Urothelium cell line (cell line): ENCODE measurements around the gene DNAJC5G.

Experiments used
- DNase-seq: peaks from one replicate; pipeline ENCODE4 v3.0.0; 2011; ENCODE audit warnings: low spot score, mixed read lengths
- FAIRE-seq: peaks from 2 replicates; lab custom pipeline; 2011; peaks lifted over from hg19 to GRCh38; lab: Jason Lieb, UNC

The DNAJC5G gene

GRCh38 chr2:27275211-27276150 is at the start of gene DNAJC5G:
DNAJC5G (plus strand) TSS chr2:27275433; CDS start chr2:27276729, 1,296 bp downstream.
- DNase-seq, result no peak
- FAIRE-seq, result no peak

GRCh38 chr2:27225526-27225925 is 49.7 kb upstream of the DNAJC5G start:
- FAIRE-seq (no peak), DNase-seq (no peak)

- FAIRE-seq (no peak), DNase-seq (no peak)
Measured at GRCh38 chr2:27227501-27227900, 47.7 kb upstream of the DNAJC5G start.

- FAIRE-seq (no peak), DNase-seq (no peak)
Measured at GRCh38 chr2:27231921-27232320, 43.3 kb upstream of the DNAJC5G start.

GRCh38 chr2:27233341-27233740 is 41.9 kb upstream of the DNAJC5G start:
- DNase-seq, result no peak
- FAIRE-seq, result no peak

GRCh38 chr2:27236136-27236535 is 39.1 kb upstream of the DNAJC5G start:
- FAIRE-seq (no peak), DNase-seq (no peak)

GRCh38 chr2:27236626-27237025 is 38.6 kb upstream of the DNAJC5G start:
- DNase-seq (no peak), FAIRE-seq (no peak)

- FAIRE-seq (no peak), DNase-seq (no peak)
Measured at GRCh38 chr2:27237341-27237945, 37.8 kb upstream of the DNAJC5G start.

- FAIRE-seq, result no peak
- no peak for DNase-seq
Measured at GRCh38 chr2:27238976-27239375, 36.3 kb upstream of the DNAJC5G start.

GRCh38 chr2:27240406-27240805 is 34.8 kb upstream of the DNAJC5G start:
- FAIRE-seq, result no peak
- DNase-seq, result no peak

GRCh38 chr2:27241761-27242613 is 33.2 kb upstream of the DNAJC5G start:
- FAIRE-seq (no peak), DNase-seq (no peak)

- peak; percentile 35 for FAIRE-seq
- no peak for DNase-seq
Measured at GRCh38 chr2:27242614-27242951, 32.6 kb upstream of the DNAJC5G start.

GRCh38 chr2:27243391-27244130 is 31.7 kb upstream of the DNAJC5G start:
- FAIRE-seq (no peak), DNase-seq (no peak)

- no peak for FAIRE-seq
- DNase-seq, result no peak
Measured at GRCh38 chr2:27245116-27245515, 30.1 kb upstream of the DNAJC5G start.

GRCh38 chr2:27245626-27246025 is 29.6 kb upstream of the DNAJC5G start:
- DNase-seq, result no peak
- FAIRE-seq, result no peak

- DNase-seq, result no peak
- FAIRE-seq, result no peak
Measured at GRCh38 chr2:27247893-27248292, 27.3 kb upstream of the DNAJC5G start.

- DNase-seq, result no peak
- no peak for FAIRE-seq
Measured at GRCh38 chr2:27249159-27249890, 25.9 kb upstream of the DNAJC5G start.

GRCh38 chr2:27249891-27250651 is 25.2 kb upstream of the DNAJC5G start:
- no peak for DNase-seq
- no peak for FAIRE-seq

GRCh38 chr2:27250652-27251379 is 24.4 kb upstream of the DNAJC5G start:
- no peak for FAIRE-seq
- no peak for DNase-seq
